Measurements from ENCODE around the gene EIF5B. TPM values are rescaled to one million over a fixed set of nuclear protein-coding genes. Genes with fewer than 3 reads are reported as not detected.
A peak's percentile ranks its signal among the peaks of the same experiment; 100 is the strongest.
"Not testable (repeated sequence)": the region's sequence is repeated elsewhere in the genome, so short reads cannot be mapped to it uniquely, and the experiment has no call there.

EIF5B gene, protein sequence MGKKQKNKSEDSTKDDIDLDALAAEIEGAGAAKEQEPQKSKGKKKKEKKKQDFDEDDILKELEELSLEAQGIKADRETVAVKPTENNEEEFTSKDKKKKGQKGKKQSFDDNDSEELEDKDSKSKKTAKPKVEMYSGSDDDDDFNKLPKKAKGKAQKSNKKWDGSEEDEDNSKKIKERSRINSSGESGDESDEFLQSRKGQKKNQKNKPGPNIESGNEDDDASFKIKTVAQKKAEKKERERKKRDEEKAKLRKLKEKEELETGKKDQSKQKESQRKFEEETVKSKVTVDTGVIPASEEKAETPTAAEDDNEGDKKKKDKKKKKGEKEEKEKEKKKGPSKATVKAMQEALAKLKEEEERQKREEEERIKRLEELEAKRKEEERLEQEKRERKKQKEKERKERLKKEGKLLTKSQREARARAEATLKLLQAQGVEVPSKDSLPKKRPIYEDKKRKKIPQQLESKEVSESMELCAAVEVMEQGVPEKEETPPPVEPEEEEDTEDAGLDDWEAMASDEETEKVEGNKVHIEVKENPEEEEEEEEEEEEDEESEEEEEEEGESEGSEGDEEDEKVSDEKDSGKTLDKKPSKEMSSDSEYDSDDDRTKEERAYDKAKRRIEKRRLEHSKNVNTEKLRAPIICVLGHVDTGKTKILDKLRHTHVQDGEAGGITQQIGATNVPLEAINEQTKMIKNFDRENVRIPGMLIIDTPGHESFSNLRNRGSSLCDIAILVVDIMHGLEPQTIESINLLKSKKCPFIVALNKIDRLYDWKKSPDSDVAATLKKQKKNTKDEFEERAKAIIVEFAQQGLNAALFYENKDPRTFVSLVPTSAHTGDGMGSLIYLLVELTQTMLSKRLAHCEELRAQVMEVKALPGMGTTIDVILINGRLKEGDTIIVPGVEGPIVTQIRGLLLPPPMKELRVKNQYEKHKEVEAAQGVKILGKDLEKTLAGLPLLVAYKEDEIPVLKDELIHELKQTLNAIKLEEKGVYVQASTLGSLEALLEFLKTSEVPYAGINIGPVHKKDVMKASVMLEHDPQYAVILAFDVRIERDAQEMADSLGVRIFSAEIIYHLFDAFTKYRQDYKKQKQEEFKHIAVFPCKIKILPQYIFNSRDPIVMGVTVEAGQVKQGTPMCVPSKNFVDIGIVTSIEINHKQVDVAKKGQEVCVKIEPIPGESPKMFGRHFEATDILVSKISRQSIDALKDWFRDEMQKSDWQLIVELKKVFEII
- 10 to 100 TPM; 31.5 to 55.2 (median 34.5) TPM for total RNA-seq

DNA sequence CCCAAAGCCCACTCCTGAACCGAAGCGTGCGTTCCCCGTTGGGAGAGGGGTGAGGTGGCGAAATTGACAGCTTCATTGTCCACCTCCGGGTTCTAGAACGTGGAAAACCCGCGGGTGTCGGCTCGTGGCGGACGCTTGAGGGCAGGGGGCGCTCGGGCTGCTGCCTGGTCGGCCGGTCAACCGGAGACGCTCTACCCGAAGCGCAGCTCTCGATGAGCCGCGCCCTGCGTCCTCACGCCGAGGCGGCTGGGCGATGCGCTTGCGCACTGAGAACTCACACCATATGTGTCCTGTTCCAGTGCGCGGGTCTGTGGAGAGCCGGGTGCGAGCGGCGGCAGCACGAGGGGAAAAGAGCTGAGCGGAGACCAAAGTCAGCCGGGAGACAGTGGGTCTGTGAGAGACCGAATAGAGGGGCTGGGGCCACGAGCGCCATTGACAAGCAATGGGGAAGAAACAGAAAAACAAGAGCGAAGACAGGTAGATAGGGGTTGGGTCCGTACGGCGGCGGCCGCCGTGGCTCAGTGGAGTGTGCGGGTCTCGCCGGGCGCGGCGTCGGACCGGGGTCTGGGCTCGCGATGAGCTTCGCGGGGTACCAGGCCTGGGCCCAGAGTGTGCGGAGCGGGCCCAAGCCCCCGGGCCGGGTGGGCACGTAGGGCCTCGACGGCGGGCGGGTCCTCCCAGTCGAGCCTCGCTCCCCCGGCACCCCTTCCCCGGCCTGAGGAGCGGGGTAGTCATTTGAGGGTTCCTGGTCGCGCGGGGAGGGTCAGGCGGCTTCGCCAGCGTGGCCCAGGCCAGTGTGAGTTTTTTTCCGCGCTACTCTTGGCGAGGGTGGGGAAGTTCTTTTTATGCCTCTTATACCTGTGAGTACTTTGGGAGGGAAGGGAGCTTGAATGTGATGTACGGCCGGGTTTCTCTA is at the start of gene EIF5B:
TSS of gene EIF5B (plus strand) at position 277 of the 916 bp plus-strand sequence. CDS start at position 443, 166 bp downstream.
- H3K27me3 ChIP-seq = no peaks in the 10 kb centered on the region
- peak within 1 kb of the TSS; percentile 91 for H3K27ac ChIP-seq
- peaks cover 43% of the 10 kb centered on the region for H3K4me1 ChIP-seq
- WGBS = under 1% methylated on average over 77 of the region's 87 CpGs
- H3K9me3 ChIP-seq = no peaks in the 10 kb centered on the region
- DNase-seq (ENCODE audit: low spot score in 2 of 2) = peak; percentile 97 to 98
- peaks cover 6% of the 10 kb centered on the region for H3K36me3 ChIP-seq
- TF ChIP-seq POLR2A (IDR thresholded peaks at IDR 0.05) = peak in 1 of 2 donors; percentile 41
- no peak for TF ChIP-seq EP300 (IDR thresholded peaks at IDR 0.05)
- TF ChIP-seq, protein P1, sequence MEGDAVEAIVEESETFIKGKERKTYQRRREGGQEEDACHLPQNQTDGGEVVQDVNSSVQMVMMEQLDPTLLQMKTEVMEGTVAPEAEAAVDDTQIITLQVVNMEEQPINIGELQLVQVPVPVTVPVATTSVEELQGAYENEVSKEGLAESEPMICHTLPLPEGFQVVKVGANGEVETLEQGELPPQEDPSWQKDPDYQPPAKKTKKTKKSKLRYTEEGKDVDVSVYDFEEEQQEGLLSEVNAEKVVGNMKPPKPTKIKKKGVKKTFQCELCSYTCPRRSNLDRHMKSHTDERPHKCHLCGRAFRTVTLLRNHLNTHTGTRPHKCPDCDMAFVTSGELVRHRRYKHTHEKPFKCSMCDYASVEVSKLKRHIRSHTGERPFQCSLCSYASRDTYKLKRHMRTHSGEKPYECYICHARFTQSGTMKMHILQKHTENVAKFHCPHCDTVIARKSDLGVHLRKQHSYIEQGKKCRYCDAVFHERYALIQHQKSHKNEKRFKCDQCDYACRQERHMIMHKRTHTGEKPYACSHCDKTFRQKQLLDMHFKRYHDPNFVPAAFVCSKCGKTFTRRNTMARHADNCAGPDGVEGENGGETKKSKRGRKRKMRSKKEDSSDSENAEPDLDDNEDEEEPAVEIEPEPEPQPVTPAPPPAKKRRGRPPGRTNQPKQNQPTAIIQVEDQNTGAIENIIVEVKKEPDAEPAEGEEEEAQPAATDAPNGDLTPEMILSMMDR (IDR thresholded peaks at IDR 0.05) = peak in 1 of 2 donors; percentile 64
- peak in 1 of 3 donors; percentile 49 for TF ChIP-seq POLR2AphosphoS5 (IDR thresholded peaks at IDR 0.05)
- H3K4me3 ChIP-seq = peak within 1 kb of the TSS; percentile 98

DNA sequence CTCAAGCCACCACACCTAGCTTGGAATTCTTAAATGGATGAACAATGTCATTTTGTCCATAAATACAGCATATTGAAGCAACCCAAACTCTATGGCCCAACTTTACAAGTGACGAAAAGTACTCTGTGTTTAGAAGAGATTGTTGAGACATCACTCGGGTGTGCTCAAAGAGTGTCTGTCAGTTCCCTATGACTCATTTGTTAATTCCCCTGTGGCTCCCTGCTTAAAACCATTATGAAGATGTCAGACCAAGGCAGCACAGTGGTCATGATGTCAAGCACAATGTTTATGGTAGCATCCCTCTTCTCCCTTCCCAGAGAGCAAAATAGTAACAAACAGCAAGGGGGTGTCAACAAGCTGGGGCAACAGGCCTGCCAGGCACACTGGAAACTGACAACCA is 39.2 kb upstream of the EIF5B start:
- H3K36me3 ChIP-seq = no peaks in the 10 kb centered on the region

DNA sequence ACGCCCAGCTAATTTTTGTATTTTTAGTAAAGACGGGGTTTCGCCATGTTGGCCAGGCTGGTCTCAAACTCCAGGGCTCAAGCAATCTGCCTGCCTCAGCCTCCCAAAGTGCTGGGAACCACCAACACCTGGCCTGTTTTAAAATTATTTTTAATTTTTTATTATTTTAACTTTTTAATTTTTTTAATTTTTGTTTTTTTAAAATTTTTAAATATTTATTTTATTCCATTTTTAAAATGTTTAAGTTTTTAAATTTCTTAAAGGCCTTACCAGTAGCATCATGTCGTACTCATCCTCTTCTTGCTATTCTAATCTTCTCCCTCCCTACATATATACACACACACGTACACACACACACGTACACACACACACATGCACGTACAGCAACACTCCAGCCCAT is 37.6 kb upstream of the EIF5B start:
- Histone ChIP-seq H3K36me3 (no peaks in the 10 kb centered on the region), H3K9me3 (no peaks in the 10 kb centered on the region), H3K4me1 (no peaks in the 10 kb centered on the region), H3K4me3 (no peak overlapping the region), H3K27ac (no peak overlapping the region), H3K27me3 (no peaks in the 10 kb centered on the region)
- DNase-seq (ENCODE audit: low spot score in 2 of 2) = no peak
- TF ChIP-seq EP300 (IDR thresholded peaks at IDR 0.05) (no peak), POLR2A (IDR thresholded peaks at IDR 0.05) (no peak), POLR2AphosphoS5 (IDR thresholded peaks at IDR 0.05) (no peak)
- TF ChIP-seq, protein P1 (IDR thresholded peaks at IDR 0.05) = no peak
- 96% methylated on average over 7 of the region's 7 CpGs for WGBS

More for the DNA sequence above, 39.2 kb upstream of the EIF5B start:
- 77% methylated on average over 2 of the region's 2 CpGs for WGBS
- Histone ChIP-seq H3K9me3 (no peaks in the 10 kb centered on the region), H3K4me3 (no peak overlapping the region), H3K27ac (no peak overlapping the region), H3K4me1 (no peaks in the 10 kb centered on the region), H3K27me3 (no peaks in the 10 kb centered on the region)
- DNase-seq (ENCODE audit: low spot score in 2 of 2) = no peak
- TF ChIP-seq EP300 (IDR thresholded peaks at IDR 0.05) = no peak
- TF ChIP-seq, protein P1 (IDR thresholded peaks at IDR 0.05) = no peak
- no peak for TF ChIP-seq POLR2A (IDR thresholded peaks at IDR 0.05)
- TF ChIP-seq POLR2AphosphoS5 (IDR thresholded peaks at IDR 0.05) = no peak

DNA sequence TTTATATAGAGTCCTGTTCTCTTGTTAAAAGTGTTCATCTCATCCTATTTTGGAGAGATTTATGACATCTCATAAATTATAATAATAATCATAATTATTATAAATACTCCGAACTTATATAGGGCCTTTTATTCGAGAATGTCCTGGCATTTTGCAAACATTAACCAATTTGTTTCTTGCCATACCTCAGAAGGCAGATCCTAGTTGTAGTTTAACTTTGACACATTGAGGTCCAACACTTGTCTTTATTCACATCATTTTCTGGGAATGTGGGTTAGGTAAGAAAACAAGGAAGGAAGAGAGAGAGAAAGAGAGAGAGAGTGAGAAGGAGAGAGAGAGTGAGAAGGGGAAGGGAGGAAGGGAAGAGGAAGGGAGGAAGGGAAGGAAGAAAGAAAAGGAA is 36.1 kb upstream of the EIF5B start, which contains the start of gene LYG1:
TSS of gene LYG1 (minus strand) at position 101 of the 400 bp plus-strand sequence. CDS start 5,527 bp downstream, outside the sequence.
- H3K27me3 ChIP-seq; DNase-seq (ENCODE audit: low spot score in 2 of 2); H3K9me3 ChIP-seq; H3K4me3 ChIP-seq; H3K27ac ChIP-seq; H3K36me3 ChIP-seq; H3K4me1 ChIP-seq: not testable (repeated sequence)
- 87% methylated on average over 2 of the region's 2 CpGs for WGBS

All from suprapubic skin (tissue), 4 donors.